ENCODE measurements around the gene ETS1. TPM values are rescaled to one million over a fixed set of nuclear protein-coding genes. Genes with fewer than 3 reads are reported as not detected.
"Not testable (repeated sequence)": the region's sequence is repeated elsewhere in the genome, so short reads cannot be mapped to it uniquely, and the experiment has no call there.

The ETS1 gene
- polyA plus RNA-seq, 1 donor from 2014 or later, result 192 TPM

- peaks cover 16 to 23% (median 19%) of the 10 kb centered on the region in 3 donors for H3K4me1 Mint-ChIP-seq
- no peak overlapping the region for H3K4me3 Mint-ChIP-seq
- H3K27me3 Mint-ChIP-seq, result no peaks in the 10 kb centered on the region
- H3K9me3 Mint-ChIP-seq, result no peaks in the 10 kb centered on the region
- H3K27ac Mint-ChIP-seq, result no peak overlapping the region
- H3K36me3 Mint-ChIP-seq, result peaks cover 5% of the 10 kb centered on the region
Observed at GRCh38 chr11:128447233-128447632, 140.1 kb downstream of the ETS1 start.

GRCh38 chr11:128445921-128446320 lies 141.4 kb downstream of the ETS1 start:
- H3K4me3 Mint-ChIP-seq, H3K27ac Mint-ChIP-seq, H3K27me3 Mint-ChIP-seq, H3K9me3 Mint-ChIP-seq, H3K36me3 Mint-ChIP-seq: not testable (repeated sequence)
- H3K4me1 Mint-ChIP-seq, result peaks cover 15 to 21% (median 17%) of the 10 kb centered on the region in 3 donors

GRCh38 chr11:128437136-128437535 lies 150.2 kb downstream of the ETS1 start:
- no peaks in the 10 kb centered on the region for H3K27me3 Mint-ChIP-seq
- H3K4me3 Mint-ChIP-seq, result no peak overlapping the region
- peaks cover 0 to 11% (median 4%) of the 10 kb centered on the region in 3 donors for H3K9me3 Mint-ChIP-seq
- no peak overlapping the region for H3K27ac Mint-ChIP-seq
- peaks cover 3 to 6% (median 5%) of the 10 kb centered on the region in 3 donors for H3K4me1 Mint-ChIP-seq
- H3K36me3 Mint-ChIP-seq, result no peaks in the 10 kb centered on the region

DNA sequence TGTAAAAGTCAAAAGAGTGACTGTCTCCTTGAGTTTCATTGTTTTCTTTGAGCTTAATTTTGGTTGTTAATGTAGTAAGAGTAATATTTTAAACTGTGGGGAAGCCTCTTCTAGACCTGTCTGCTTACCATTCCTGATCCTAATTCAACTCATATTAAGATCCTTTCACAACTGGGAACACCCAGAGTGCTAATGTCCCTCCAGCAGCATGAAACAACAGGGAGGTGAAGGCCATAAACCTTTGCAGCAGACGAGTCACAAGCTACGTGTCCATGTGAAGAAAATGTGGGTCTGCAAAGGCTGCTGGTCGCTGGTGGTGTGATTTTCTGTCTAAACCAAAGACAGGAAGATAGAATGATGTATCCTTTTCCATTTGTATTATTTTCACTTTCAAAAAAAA lies 152.5 kb downstream of the ETS1 start:
- peaks cover 0 to 6% (median 0%) of the 10 kb centered on the region in 3 donors for H3K9me3 Mint-ChIP-seq
- H3K27me3 Mint-ChIP-seq, result peaks cover 2% of the 10 kb centered on the region
- peaks cover 0 to 2% (median 0%) of the 10 kb centered on the region in 3 donors for H3K4me1 Mint-ChIP-seq
- no peak overlapping the region for H3K4me3 Mint-ChIP-seq
- H3K36me3 Mint-ChIP-seq, result no peaks in the 10 kb centered on the region
- no peak overlapping the region for H3K27ac Mint-ChIP-seq

- Mint-ChIP-seq H3K27me3 (peaks cover 2% of the 10 kb centered on the region), H3K4me1 (peaks cover 0 to 2% (median 0%) of the 10 kb centered on the region in 3 donors), H3K9me3 (peaks cover 0 to 2% (median 0%) of the 10 kb centered on the region in 3 donors), H3K36me3 (no peaks in the 10 kb centered on the region), H3K4me3 (no peak overlapping the region), H3K27ac (no peak overlapping the region)
Observed at GRCh38 chr11:128434411-128434810, 152.9 kb downstream of the ETS1 start.

GRCh38 chr11:128432926-128433325 lies 154.4 kb downstream of the ETS1 start:
- Mint-ChIP-seq H3K27ac (no peak overlapping the region), H3K9me3 (no peaks in the 10 kb centered on the region), H3K4me1 (peaks cover 0 to 2% (median 0%) of the 10 kb centered on the region in 3 donors), H3K27me3 (peaks cover 2% of the 10 kb centered on the region), H3K4me3 (no peak overlapping the region), H3K36me3 (no peaks in the 10 kb centered on the region)

DNA sequence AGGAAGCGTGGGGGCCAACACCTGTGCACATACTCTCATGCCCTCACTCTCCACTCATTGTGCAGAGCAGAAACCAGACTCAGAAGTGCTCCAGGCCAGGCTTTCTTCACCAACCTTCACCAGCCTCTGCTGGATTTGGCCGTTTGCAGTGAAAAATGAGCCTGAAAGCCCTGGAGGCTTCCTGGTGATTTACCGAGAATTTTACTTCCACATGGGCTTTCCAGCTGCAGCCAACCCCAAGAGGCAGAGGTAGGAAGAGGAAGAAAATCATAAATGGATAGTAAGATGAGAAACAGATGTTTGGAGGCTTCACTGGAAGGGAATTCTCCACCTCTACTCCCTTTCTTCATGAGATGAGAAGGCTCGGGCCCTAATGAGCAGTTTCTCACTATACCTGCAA lies 155.4 kb downstream of the ETS1 start:
- Mint-ChIP-seq H3K27ac (peak overlapping the region in 1 of 3 donors; percentile 57), H3K4me3 (no peak overlapping the region), H3K27me3 (peaks cover 2% of the 10 kb centered on the region)

DNA sequence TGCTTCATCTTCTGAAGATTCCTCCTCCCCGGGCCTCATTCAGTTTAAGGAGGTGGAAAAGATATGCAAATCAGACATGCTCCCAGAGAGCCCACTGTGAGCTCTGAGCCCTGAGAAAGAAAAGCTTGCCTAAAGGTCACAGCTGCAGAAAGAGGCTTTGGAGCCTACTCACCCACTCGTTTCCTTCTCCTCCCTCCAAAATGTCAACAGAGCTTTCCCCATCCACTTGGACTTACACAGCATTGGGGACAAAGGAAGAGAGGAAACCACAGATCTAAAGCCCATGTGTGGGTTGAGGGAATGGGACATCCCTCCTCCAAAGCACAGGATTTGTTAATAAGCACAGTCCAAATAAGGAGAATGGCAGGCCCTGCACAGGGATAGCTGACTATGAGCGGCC lies 158.4 kb downstream of the ETS1 start:
- Mint-ChIP-seq H3K9me3 (no peaks in the 10 kb centered on the region), H3K36me3 (peaks cover 1% of the 10 kb centered on the region), H3K4me3 (no peak overlapping the region), H3K27ac (no peak overlapping the region), H3K27me3 (peaks cover 3% of the 10 kb centered on the region), H3K4me1 (peaks cover 0 to 3% (median 0%) of the 10 kb centered on the region in 3 donors)

More for the DNA sequence above, 155.4 kb downstream of the ETS1 start:
- no peaks in the 10 kb centered on the region for H3K4me1 Mint-ChIP-seq
- no peaks in the 10 kb centered on the region for H3K9me3 Mint-ChIP-seq
- no peaks in the 10 kb centered on the region for H3K36me3 Mint-ChIP-seq

- H3K4me3 Mint-ChIP-seq, result no peak overlapping the region
- peaks cover 1% of the 10 kb centered on the region for H3K36me3 Mint-ChIP-seq
- no peaks in the 10 kb centered on the region for H3K9me3 Mint-ChIP-seq
- H3K27me3 Mint-ChIP-seq, result peaks cover 2% of the 10 kb centered on the region
- H3K27ac Mint-ChIP-seq, result peak overlapping the region in 2 of 3 donors; percentile 82 to 88
- H3K4me1 Mint-ChIP-seq, result peaks cover 14 to 18% (median 14%) of the 10 kb centered on the region in 3 donors
Observed at GRCh38 chr11:128424851-128425285, 162.5 kb downstream of the ETS1 start.

- no peak overlapping the region for H3K4me3 Mint-ChIP-seq
- H3K36me3 Mint-ChIP-seq, result peaks cover 1% of the 10 kb centered on the region
- H3K27me3 Mint-ChIP-seq, result peaks cover 2% of the 10 kb centered on the region
- peak overlapping the region in 1 of 3 donors; percentile 16 for H3K27ac Mint-ChIP-seq
- no peaks in the 10 kb centered on the region for H3K9me3 Mint-ChIP-seq
- H3K4me1 Mint-ChIP-seq, result peaks cover 14 to 20% (median 14%) of the 10 kb centered on the region in 3 donors
Observed at GRCh38 chr11:128424271-128424711, 163.1 kb downstream of the ETS1 start.

- H3K4me3 Mint-ChIP-seq, result peak overlapping the region in 2 of 4 donors; percentile 30 to 80
- peaks cover 1% of the 10 kb centered on the region for H3K36me3 Mint-ChIP-seq
- peaks cover 2% of the 10 kb centered on the region for H3K27me3 Mint-ChIP-seq
- no peaks in the 10 kb centered on the region for H3K9me3 Mint-ChIP-seq
- H3K4me1 Mint-ChIP-seq, result peaks cover 14 to 20% (median 19%) of the 10 kb centered on the region in 3 donors
- H3K27ac Mint-ChIP-seq, result peak overlapping the region in 2 of 3 donors; percentile 46 to 93
Observed at GRCh38 chr11:128422576-128423370, 164.6 kb downstream of the ETS1 start.

GRCh38 chr11:128421577-128422330 lies 165.6 kb downstream of the ETS1 start:
- peak overlapping the region in 2 of 3 donors; percentile 54 to 61 for H3K27ac Mint-ChIP-seq
- peak overlapping the region in 1 of 4 donors; percentile 80 for H3K4me3 Mint-ChIP-seq
- peaks cover 18 to 24% (median 24%) of the 10 kb centered on the region in 3 donors for H3K4me1 Mint-ChIP-seq
- peaks cover 1% of the 10 kb centered on the region for H3K36me3 Mint-ChIP-seq
- H3K27me3 Mint-ChIP-seq, result peaks cover 2% of the 10 kb centered on the region
- H3K9me3 Mint-ChIP-seq, result no peaks in the 10 kb centered on the region

GRCh38 chr11:128420951-128421350 lies 166.4 kb downstream of the ETS1 start:
- no peak overlapping the region for H3K4me3 Mint-ChIP-seq
- no peaks in the 10 kb centered on the region for H3K9me3 Mint-ChIP-seq
- H3K27me3 Mint-ChIP-seq, result peaks cover 1% of the 10 kb centered on the region
- no peak overlapping the region for H3K27ac Mint-ChIP-seq
- peaks cover 18 to 25% (median 23%) of the 10 kb centered on the region in 3 donors for H3K4me1 Mint-ChIP-seq
- H3K36me3 Mint-ChIP-seq, result peaks cover 1% of the 10 kb centered on the region

DNA sequence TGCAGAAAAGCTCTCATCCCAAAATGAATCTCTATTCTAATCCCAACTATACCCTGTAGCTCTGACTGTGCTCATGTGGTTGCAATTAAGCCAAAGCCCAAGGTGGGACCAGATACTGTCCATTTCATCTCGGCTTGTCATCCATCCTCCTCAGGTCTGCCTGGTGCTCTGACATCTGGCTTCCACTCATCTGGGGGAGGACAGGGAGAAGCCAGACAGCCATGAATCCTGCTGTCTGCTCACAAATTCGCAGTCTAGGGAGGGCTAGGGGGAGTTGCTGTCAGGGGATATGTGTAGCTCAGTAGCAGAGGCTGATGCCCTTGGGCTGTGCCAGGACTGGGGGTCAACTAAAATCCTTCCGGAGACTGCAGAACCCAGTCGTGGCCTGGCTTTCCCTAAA lies 167.1 kb downstream of the ETS1 start:
- H3K27ac Mint-ChIP-seq, result no peak overlapping the region
- H3K4me1 Mint-ChIP-seq, result peaks cover 24 to 32% (median 27%) of the 10 kb centered on the region in 3 donors
- H3K9me3 Mint-ChIP-seq, result no peaks in the 10 kb centered on the region
- H3K36me3 Mint-ChIP-seq, result no peaks in the 10 kb centered on the region
- no peaks in the 10 kb centered on the region for H3K27me3 Mint-ChIP-seq
- no peak overlapping the region for H3K4me3 Mint-ChIP-seq
